ENCODE measurements around the gene C6orf52.

C6orf52 gene

GRCh38 chr6:10720265-10720959, 26.0 kb upstream of the C6orf52 start (continued):
- TF ChIP-seq POU6F1 (CRISPR knock-in tag; IDR thresholded peaks at IDR 0.05; ENCODE audit: borderline replicate concordance, low read depth) = no peak
- no peak for TF ChIP-seq BACH2 (CRISPR knock-in tag; IDR thresholded peaks at IDR 0.05; ENCODE audit: borderline replicate concordance)
- TF ChIP-seq ESRRG (CRISPR knock-in tag; IDR thresholded peaks at IDR 0.05) = no peak

- no peak for ATAC-seq
- no peak for TF ChIP-seq BACH2 (CRISPR knock-in tag; IDR thresholded peaks at IDR 0.05; ENCODE audit: borderline replicate concordance)
- no peak for TF ChIP-seq CSDC2 (CRISPR knock-in tag; IDR thresholded peaks at IDR 0.05)
- TF ChIP-seq CSRNP3 (CRISPR knock-in tag; IDR thresholded peaks at IDR 0.05) = no peak
- TF ChIP-seq TCF4 (CRISPR knock-in tag; IDR thresholded peaks at IDR 0.05; ENCODE audit: borderline replicate concordance) = no peak
- no peak for TF ChIP-seq ARNTL (CRISPR knock-in tag; IDR thresholded peaks at IDR 0.05; ENCODE audit: borderline replicate concordance, low read depth)
- TF ChIP-seq ZFP30 (CRISPR knock-in tag; IDR thresholded peaks at IDR 0.05) = no peak
- no peak for TF ChIP-seq TOX (CRISPR knock-in tag; IDR thresholded peaks at IDR 0.05; ENCODE audit: borderline replicate concordance)
- no peak for TF ChIP-seq TSHZ2 (CRISPR knock-in tag; IDR thresholded peaks at IDR 0.05)
- TF ChIP-seq ZNF8 (CRISPR knock-in tag; IDR thresholded peaks at IDR 0.05) = no peak
- no peak for TF ChIP-seq POU6F1 (CRISPR knock-in tag; IDR thresholded peaks at IDR 0.05; ENCODE audit: borderline replicate concordance, low read depth)
- TF ChIP-seq GLIS3 (CRISPR knock-in tag; IDR thresholded peaks at IDR 0.05) = no peak
- no peak for TF ChIP-seq CREB5 (CRISPR knock-in tag; IDR thresholded peaks at IDR 0.05; ENCODE audit: low read depth)
- TF ChIP-seq ISL1 (CRISPR knock-in tag; IDR thresholded peaks at IDR 0.05) = no peak
- no peak for TF ChIP-seq ZNF565 (CRISPR knock-in tag; conservative IDR thresholded peaks at IDR 0.05; ENCODE audit: low read depth)
- no peak for TF ChIP-seq SNAI2 (CRISPR knock-in tag; IDR thresholded peaks at IDR 0.05)
- no peak for TF ChIP-seq PATZ1 (CRISPR knock-in tag; IDR thresholded peaks at IDR 0.05; ENCODE audit: borderline replicate concordance)
- TF ChIP-seq ZNF70 (CRISPR knock-in tag; IDR thresholded peaks at IDR 0.05) = no peak
- no peak for TF ChIP-seq RARB (CRISPR knock-in tag; IDR thresholded peaks at IDR 0.05)
These were observed 25.5 kb upstream of the C6orf52 start for GRCh38 chr6:10719964-10720264.
